HG02623 (cell line): Measurements from ENCODE around the gene ASCL5.

ENCODE experiments used
- ATAC-seq: cut with Tn5 transposase; IDR thresholded peaks from one replicate; pipeline ENCODE4 v1.9.1; 2021; ENCODE audit warnings: moderate library complexity; ENCODE audit not compliant: unreplicated experiment

The ASCL5 gene

GRCh38 chr1:201111672-201112071 lies 15.3 kb downstream of the ASCL5 start:
- no peak for ATAC-seq

GRCh38 chr1:201111156-201111555 lies 15.8 kb downstream of the ASCL5 start:
- ATAC-seq = no peak

- no peak for ATAC-seq
These were observed 16.4 kb downstream of the ASCL5 start for GRCh38 chr1:201110616-201111015.

- no peak for ATAC-seq
These were observed 16.8 kb downstream of the ASCL5 start for GRCh38 chr1:201110138-201110537.

GRCh38 chr1:201109651-201110050 lies 17.3 kb downstream of the ASCL5 start:
- ATAC-seq = no peak

- ATAC-seq = no peak
These were observed 18.4 kb downstream of the ASCL5 start for GRCh38 chr1:201108614-201109013.

GRCh38 chr1:201105688-201106087 lies 21.3 kb downstream of the ASCL5 start:
- no peak for ATAC-seq

- no peak for ATAC-seq
These were observed 22.8 kb downstream of the ASCL5 start for GRCh38 chr1:201104141-201104540.

GRCh38 chr1:201103666-201104065 lies 23.3 kb downstream of the ASCL5 start:
- no peak for ATAC-seq

- ATAC-seq = no peak
These were observed 26.6 kb downstream of the ASCL5 start for GRCh38 chr1:201100169-201100930.

GRCh38 chr1:201098992-201099677 lies 27.8 kb downstream of the ASCL5 start:
- ATAC-seq = no peak

GRCh38 chr1:201096977-201097856 lies 29.8 kb downstream of the ASCL5 start:
- ATAC-seq = no peak

GRCh38 chr1:201096041-201096461 lies 30.9 kb downstream of the ASCL5 start:
- no peak for ATAC-seq

- ATAC-seq = no peak
These were observed 31.4 kb downstream of the ASCL5 start for GRCh38 chr1:201095581-201095980.

- ATAC-seq = no peak
These were observed 32.2 kb downstream of the ASCL5 start for GRCh38 chr1:201094832-201095231.

- no peak for ATAC-seq
These were observed 33.0 kb downstream of the ASCL5 start for GRCh38 chr1:201093962-201094361.

- ATAC-seq = no peak
These were observed 33.4 kb downstream of the ASCL5 start for GRCh38 chr1:201093561-201093960.

- no peak for ATAC-seq
These were observed 34.2 kb downstream of the ASCL5 start for GRCh38 chr1:201092738-201093137.

- ATAC-seq = no peak
These were observed 35.7 kb downstream of the ASCL5 start for GRCh38 chr1:201091256-201091655.

- ATAC-seq = no peak
These were observed 36.4 kb downstream of the ASCL5 start for GRCh38 chr1:201090541-201090940.

GRCh38 chr1:201089596-201089995 lies 37.4 kb downstream of the ASCL5 start:
- ATAC-seq = no peak
